ENCODE results near the gene SLCO6A1.

SLCO6A1 gene

DNA sequence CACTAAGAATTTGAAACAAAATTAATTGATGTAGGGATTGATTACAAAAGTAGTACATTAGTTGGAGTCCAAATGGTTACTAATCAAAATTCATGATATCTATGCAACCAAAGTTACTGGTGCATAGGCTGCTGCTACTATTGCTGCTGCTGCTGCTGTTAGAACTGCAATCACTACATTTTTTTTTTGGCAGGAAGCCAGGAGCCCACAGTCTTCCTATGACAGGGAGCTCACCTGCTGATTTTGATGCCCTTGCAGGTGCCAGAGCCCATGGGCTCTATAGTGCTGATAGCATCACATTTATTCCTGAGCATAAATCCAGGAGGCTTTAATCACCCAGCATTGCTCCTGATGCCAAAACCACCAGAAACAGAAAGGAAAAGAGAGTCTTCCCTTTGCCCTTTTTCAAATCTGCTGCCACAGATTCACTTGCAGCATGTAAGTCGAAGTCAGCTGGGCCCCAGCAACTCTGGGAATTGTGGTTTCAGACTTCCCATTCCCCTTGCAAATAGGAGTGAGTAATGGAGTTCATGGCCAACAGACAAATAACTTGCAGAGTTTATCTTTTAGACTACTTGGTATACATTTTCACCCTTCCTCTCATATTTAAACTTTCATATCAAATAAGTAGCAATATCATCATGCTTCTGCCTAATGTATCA lies 17.6 kb downstream of the SLCO6A1 start:
- no peak overlapping the region for H3K27ac ChIP-seq
- DNase-seq (ENCODE audit: low read depth, low spot score) = no peak

DNA sequence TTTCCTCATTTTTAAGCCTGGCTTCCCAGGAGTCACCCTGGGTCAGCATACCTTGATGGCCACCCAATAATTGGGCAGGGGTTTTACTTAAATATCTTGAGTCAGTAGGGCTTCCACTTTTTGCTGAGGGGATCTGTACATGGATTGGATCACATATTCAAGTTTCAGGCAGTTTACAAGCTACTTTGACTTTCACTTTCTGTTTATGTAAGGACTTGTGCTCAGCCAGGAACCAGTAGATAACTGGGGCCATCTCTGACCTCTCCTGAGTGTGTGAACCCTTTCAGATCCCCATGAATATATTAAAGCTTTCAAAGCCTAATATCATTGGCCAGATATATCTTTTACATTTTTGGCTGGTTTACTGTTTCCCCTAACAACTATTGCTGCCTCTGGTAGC lies 45.1 kb downstream of the SLCO6A1 start:
- no peak for DNase-seq (ENCODE audit: low read depth, low spot score)
- no peak overlapping the region for H3K27ac ChIP-seq

DNA sequence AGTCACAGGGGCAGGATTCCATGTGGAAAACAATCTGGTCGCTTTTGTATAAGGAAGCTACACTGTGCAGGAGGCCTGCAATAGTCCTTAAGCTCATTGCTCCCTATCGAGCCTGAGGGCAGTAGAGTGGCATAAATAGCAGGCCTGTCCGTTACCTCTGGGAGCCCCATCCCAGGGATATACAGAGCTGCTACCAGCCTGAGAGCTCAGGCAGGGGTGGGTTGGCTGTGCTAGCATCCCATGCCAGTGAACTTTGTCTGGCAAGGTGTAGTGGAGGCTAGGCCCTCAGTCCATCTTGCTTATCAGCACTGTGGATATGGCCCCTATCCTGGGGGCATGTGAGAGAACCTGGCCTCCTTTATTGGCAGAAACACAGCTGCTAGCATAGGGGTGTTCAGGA lies 47.7 kb downstream of the SLCO6A1 start:
- no peak for DNase-seq (ENCODE audit: low read depth, low spot score)
- no peak overlapping the region for H3K27ac ChIP-seq

DNA sequence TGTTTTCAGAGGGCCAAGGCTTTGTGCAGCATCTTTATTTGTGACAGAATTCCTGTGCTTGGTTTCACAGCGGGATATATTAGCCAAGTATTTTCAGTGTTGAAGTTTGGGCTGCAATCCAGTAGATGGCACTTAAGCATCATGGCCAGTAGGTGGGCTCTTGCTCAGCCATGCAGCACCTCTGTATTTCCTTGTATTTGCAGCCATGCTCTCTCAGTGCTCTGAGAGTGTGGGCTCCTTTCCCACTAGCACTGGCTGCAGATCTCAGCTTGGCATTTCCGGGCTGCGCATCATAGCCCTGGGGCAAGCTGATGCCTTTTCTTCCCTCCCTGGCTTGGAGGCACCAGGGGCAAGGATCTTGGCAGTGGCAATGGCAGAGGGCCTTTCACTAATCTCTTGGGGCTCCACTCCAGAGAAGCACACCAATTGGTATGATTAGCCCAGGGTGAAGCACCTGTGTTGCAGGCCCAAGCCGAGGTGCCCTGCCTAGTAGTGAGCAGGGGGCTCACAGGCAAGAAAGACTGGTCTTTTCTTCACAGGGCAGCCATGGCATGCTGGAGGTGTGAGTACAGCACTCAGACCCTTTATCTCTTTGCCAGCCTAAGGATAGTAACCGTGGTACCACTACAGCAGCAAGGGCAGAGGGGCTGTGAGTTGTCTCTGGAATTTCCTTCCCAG lies 48.3 kb downstream of the SLCO6A1 start:
- no peak for DNase-seq (ENCODE audit: low read depth, low spot score)
- no peak overlapping the region for H3K27ac ChIP-seq

DNA sequence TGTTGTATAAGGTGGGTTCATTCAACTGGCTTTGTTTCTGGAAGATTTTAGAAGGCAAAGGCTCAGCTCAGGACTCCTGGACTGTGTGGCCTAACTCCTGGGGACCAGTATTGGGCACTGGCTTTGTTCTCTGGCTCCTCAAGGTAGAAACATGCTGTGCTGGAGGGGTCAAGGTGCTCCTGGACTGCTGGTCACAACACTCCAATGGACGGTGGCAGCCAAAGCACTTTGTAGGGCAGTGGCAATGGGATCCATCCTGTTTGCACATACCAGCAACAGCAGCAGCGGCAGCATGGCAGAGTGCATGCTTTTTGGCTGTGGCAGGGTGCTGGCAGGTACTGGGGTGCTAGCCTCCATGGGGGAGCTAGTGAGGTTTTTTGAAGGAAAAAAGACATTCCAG lies 65.3 kb downstream of the SLCO6A1 start:
- H3K27ac ChIP-seq = no peak overlapping the region
- no peak for DNase-seq (ENCODE audit: low read depth, low spot score)

DNA sequence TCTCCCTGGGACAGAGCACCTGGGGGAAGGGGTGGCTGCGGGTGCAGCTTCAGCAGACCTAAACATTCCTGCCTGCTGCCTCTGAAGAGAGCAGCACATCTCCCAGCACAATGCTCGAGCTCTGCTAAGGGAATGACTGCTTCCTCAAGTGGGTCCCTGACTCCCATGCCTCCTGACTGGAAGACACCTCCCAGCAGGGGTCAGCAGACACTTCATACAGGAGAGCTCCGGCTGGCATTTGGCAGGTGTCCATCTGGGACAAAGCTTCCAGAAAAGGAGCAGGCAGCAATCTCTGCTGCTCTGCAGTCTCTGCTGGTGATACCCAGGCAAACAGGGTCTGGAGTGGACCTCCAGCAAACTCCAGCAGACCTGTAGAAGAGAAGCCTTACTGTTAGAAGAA lies 77.2 kb downstream of the SLCO6A1 start:
- DNase-seq (ENCODE audit: low read depth, low spot score) = no peak
- no peak overlapping the region for H3K27ac ChIP-seq

DNA sequence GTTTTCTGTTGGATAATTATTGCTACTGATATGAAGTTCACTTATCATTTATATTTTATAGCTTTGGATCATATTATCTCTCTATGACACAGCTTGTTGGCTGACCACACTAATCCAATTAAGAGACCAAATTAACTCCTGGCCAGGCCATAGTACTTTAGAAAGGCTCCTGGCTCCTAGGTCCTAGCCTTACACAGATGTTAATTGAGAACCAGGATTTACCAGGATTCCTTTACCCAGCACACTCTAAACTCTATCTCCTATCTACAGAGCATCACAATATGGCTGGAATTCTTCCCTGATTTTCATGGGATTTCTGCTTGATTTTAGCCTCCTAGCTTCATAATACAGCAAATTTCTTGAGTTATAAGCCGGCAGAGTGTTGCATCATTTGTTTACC lies 80.3 kb downstream of the SLCO6A1 start:
- H3K27ac ChIP-seq = no peak overlapping the region

DNA sequence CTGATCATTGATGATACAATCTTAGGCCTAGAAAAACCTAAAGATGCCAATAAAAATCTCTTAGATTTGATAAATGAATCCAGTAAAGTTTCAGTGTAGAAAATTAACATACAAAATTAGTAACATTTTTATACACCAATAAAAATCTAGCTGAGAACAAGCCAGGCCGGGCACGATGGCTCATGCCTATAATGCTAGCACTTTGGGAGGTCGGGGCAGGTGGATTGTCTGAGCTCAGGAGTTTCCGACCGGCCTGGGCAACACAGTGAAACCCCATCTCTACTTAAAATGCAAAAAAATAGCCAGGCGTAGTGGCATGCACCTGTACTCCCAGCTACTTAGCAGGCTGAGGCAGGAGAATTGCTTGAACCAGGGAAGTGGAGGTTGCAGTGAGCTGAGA lies 84.4 kb downstream of the SLCO6A1 start:
- H3K27ac ChIP-seq = no peak overlapping the region
- DNase-seq (ENCODE audit: low read depth, low spot score) = no peak

More for the DNA sequence above, 80.3 kb downstream of the SLCO6A1 start:
- no peak for DNase-seq (ENCODE audit: low read depth, low spot score)

DNA sequence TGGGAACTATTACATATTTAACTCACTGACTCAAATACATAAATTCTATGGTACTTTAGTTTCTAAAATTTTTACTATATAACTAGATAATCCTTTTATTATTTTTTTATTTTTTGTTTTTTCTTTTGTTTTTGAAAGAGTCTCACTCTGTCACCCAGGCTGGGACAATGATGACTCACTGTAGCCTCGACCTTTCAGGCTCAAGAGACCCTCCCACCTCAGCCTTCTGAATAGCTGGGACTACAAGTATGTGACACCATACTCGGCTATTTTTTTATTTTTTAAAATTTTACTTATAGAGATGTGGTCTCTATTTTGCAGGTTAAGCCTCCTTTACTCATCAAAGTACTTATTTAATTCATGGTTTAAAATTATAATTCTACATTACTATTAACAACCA lies 110.6 kb downstream of the SLCO6A1 start:
- H3K27ac ChIP-seq = no peak overlapping the region
- DNase-seq (ENCODE audit: low read depth, low spot score) = no peak

DNA sequence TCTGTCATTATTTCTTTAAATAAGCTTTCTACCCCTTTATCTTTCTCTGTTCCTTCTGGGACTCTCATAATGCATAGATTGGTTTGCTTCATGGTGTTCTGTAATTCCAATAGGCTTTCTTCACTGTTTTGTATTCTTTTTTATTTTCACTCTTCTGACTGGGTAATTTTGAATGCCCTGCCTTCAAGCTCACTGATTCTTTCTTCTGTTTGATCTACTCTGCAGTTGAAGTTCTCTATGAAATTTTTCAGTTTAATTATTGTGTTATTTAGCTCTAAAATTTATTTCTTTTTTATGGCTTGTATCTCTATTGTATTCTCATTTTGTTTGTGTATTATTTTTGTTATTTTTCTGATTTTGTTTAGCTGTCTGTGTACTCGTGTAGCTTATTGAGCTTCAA lies 113.4 kb downstream of the SLCO6A1 start:
- no peak for DNase-seq (ENCODE audit: low read depth, low spot score)
- no peak overlapping the region for H3K27ac ChIP-seq

DNA sequence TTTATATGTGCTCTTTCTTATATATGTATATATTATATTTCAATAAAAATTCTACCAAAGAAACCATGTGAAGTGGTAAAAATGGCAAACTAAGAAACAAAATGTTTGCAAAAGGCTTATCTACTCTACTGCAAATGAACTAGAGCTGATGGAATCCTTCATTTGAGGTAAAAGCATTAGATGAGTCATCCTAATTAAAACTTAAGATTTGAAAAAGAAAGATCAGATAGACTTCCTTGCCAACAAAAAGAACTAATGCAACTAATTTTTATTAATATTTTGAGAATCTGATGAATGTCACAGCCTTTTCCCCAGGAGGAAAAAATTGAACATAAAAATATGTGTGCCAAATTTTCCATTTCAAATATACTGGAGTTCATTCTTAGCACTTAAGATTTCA lies 118.6 kb downstream of the SLCO6A1 start:
- no peak overlapping the region for H3K27ac ChIP-seq
- DNase-seq (ENCODE audit: low read depth, low spot score) = no peak

DNA sequence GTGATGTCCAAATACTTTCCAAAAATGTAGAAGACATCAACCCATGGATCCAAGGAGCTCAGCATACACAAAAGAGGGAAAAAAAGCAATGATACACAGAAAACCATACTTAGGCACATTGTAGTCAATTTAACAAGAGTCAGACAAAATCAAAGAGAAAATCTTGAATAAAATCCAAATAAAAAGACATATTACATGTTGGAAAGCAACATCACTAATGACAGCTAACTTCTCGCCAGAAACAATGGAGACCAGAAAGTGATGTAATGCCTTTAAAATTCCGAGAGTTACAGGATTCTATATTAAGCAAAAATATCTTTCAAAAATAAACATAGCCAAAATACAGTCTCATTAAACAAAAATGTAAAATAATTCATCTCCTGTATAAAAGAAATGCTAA lies 122.9 kb downstream of the SLCO6A1 start:
- no peak for DNase-seq (ENCODE audit: low read depth, low spot score)

DNA sequence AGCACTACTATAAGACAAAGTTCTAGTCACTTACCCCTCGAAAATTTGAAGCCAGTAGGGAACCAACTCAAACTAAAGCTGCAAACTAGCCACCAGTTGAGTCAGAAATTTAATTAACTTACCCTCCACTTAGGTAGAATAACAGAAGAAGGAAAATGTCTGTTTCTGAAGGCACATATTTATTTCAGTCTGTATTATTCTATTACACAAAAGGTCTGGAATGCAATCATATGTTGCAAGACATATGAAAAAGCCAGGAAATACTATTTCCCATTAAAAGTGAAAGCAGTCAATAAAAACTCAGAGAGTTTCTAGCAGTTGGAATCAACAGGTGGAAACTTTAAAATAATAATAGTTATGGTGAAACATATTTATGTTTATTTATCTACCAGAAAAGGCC lies 123.5 kb downstream of the SLCO6A1 start:
- no peak overlapping the region for H3K27ac ChIP-seq
- no peak for DNase-seq (ENCODE audit: low read depth, low spot score)

More for the DNA sequence above, 122.9 kb downstream of the SLCO6A1 start:
- H3K27ac ChIP-seq = no peak overlapping the region

DNA sequence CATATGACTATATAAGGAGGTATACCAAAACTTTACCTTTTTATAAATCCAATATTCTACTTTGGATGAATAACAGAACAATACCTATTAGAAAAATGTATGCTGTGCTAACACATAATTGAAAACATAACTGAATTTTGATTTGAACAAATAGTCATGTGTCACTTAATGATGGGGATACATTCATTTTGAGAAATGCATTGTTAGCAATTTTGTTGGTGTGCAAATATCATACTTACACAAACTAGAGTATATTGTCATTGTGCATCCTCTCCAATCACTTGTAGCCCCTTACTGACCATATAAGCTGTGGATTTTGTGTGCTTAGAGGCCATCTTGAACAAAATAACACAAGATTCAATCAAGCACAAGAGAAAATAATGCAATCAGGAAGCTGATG lies 130.4 kb downstream of the SLCO6A1 start:
- H3K27ac ChIP-seq = no peak overlapping the region
- no peak for DNase-seq (ENCODE audit: low read depth, low spot score)

DNA sequence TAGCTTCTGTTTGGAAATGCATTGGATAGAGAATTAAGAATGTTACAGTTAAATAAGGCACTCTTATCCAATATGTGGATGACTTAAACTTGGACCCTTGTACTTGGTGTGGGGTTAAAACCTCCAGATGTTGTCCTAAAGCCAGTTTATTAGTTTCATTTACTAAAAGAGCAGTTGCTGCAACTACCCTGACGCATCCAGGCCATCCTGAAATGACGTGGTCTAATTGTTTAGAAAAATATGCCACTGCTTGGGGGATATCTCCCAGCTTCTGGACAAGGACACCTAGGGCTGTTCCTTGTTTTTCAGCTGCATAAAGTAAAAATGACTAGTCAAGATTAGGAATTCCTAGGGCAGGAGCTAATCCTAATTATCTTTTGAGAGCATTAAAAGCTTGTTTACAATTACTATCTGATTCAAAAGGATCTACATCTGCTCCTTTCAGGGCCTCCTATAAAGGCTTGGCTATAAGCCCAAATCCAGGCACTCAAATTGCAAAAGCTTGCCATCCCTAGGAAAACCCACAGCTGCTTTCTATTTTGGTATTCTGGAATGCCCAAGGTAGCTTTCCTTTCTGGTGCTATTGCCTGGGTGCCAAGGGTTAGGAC lies 157.0 kb downstream of the SLCO6A1 start:
- H3K27ac ChIP-seq = no peak overlapping the region

DNA sequence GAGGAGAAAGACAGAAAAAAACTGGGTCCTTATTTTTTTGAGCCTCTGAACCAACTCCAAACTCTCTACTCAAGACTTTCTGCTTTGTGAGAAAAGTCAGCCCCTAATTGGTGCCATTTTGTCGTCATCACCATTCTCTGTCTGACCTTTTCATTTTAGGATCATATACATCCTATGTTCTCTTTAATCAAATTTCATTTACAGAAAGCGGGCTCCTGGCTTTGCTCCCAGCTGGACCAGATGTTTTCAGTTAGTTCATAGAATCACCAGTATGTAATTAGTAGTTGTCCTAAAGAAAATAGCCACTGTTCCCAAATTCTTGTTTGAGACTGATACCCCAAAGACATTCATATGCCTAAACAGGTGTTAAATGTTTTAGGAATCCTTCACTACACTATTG lies 174.1 kb downstream of the SLCO6A1 start:
- H3K27ac ChIP-seq = no peak overlapping the region
- no peak for DNase-seq (ENCODE audit: low read depth, low spot score)

More for the DNA sequence above, 157.0 kb downstream of the SLCO6A1 start:
- DNase-seq (ENCODE audit: low read depth, low spot score) = no peak
